NCI-H2227 (cell line): ENCODE results near the gene TSC22D1.

Experiments used
- DNase-seq: peaks from one replicate; lab custom pipeline; 2025; ENCODE audit not compliant: unreplicated experiment; lab: John Stamatoyannopoulos, UW

TSC22D1 gene

GRCh38 chr13:44455769-44456168, 120.4 kb downstream of the TSC22D1 start:
- no peak for DNase-seq

GRCh38 chr13:44453881-44454280, 122.2 kb downstream of the TSC22D1 start:
- no peak for DNase-seq

GRCh38 chr13:44453069-44453468, 123.1 kb downstream of the TSC22D1 start:
- DNase-seq: no peak

- no peak for DNase-seq
Measured at GRCh38 chr13:44452418-44452817, 123.7 kb downstream of the TSC22D1 start.

- DNase-seq: no peak
Measured at GRCh38 chr13:44451651-44452050, 124.5 kb downstream of the TSC22D1 start.

GRCh38 chr13:44451126-44451525, 125.0 kb downstream of the TSC22D1 start:
- DNase-seq: no peak

- DNase-seq: no peak
Measured at GRCh38 chr13:44449999-44450821, 125.9 kb downstream of the TSC22D1 start.

- no peak for DNase-seq
Measured at GRCh38 chr13:44448875-44449274, 127.3 kb downstream of the TSC22D1 start.

- DNase-seq: no peak
Measured at GRCh38 chr13:44448373-44448772, 127.8 kb downstream of the TSC22D1 start.

- DNase-seq: no peak
Measured at GRCh38 chr13:44447783-44448321, 128.3 kb downstream of the TSC22D1 start.

- DNase-seq: peak; percentile 11
Measured at GRCh38 chr13:44440046-44440608, 136.0 kb downstream of the TSC22D1 start.

- no peak for DNase-seq
Measured at GRCh38 chr13:44439452-44440024, 136.6 kb downstream of the TSC22D1 start.

GRCh38 chr13:44438234-44438579, 137.9 kb downstream of the TSC22D1 start:
- no peak for DNase-seq

GRCh38 chr13:44437356-44438233, 138.5 kb downstream of the TSC22D1 start:
- DNase-seq: peak; percentile 48

GRCh38 chr13:44436589-44437337, 139.4 kb downstream of the TSC22D1 start:
- DNase-seq: peak; percentile 92

- no peak for DNase-seq
Measured at GRCh38 chr13:44435919-44436510, 140.1 kb downstream of the TSC22D1 start.

- DNase-seq: peak; percentile 94
Measured at GRCh38 chr13:44435142-44435918, 140.8 kb downstream of the TSC22D1 start.

GRCh38 chr13:44434766-44435141, 141.4 kb downstream of the TSC22D1 start:
- no peak for DNase-seq
